ENCODE results near the gene CD81.
A peak's percentile ranks its signal among the peaks of the same experiment; 100 is the strongest.

CD81 gene

GRCh38 chr11:2375341-2375853, 1.7 kb upstream of the CD81 start:
- ATAC-seq (ENCODE audit: low read depth) (no peak), DNase-seq (ENCODE audit: low spot score) (no peak)
- no peaks in the 10 kb centered on the region for H3K9me3 ChIP-seq (ENCODE audit: severe bottlenecking)
- H3K4me1 ChIP-seq (ENCODE audit: insufficient read depth, poor library complexity, severe bottlenecking): no peaks in the 10 kb centered on the region
- TF ChIP-seq CTCF (IDR thresholded peaks at IDR 0.05; ENCODE audit: poor library complexity, severe bottlenecking): no peak
- no peak overlapping the region for H3K4me3 ChIP-seq (ENCODE audit: severe bottlenecking)
- no peaks in the 10 kb centered on the region for H3K27me3 ChIP-seq (ENCODE audit: insufficient read depth, poor library complexity, severe bottlenecking)
- no peak overlapping the region for H3K27ac ChIP-seq (ENCODE audit: poor library complexity, severe bottlenecking)
- no peaks in the 10 kb centered on the region; the same call in 1 of the 2 replicates for H3K36me3 ChIP-seq (ENCODE audit: low read depth)

GRCh38 chr11:2375964-2376551, 1.1 kb upstream of the CD81 start:
- no peak overlapping the region for H3K4me3 ChIP-seq (ENCODE audit: severe bottlenecking)
- peaks cover 3% of the 10 kb centered on the region for H3K36me3 ChIP-seq (ENCODE audit: low read depth)
- ATAC-seq (ENCODE audit: low read depth) (no peak), DNase-seq (ENCODE audit: low spot score) (no peak)
- no peaks in the 10 kb centered on the region for H3K27me3 ChIP-seq (ENCODE audit: insufficient read depth, poor library complexity, severe bottlenecking)
- H3K4me1 ChIP-seq (ENCODE audit: insufficient read depth, poor library complexity, severe bottlenecking): no peaks in the 10 kb centered on the region
- no peak overlapping the region for H3K27ac ChIP-seq (ENCODE audit: poor library complexity, severe bottlenecking)
- no peak for TF ChIP-seq CTCF (IDR thresholded peaks at IDR 0.05; ENCODE audit: poor library complexity, severe bottlenecking)
- H3K9me3 ChIP-seq (ENCODE audit: severe bottlenecking): no peaks in the 10 kb centered on the region

GRCh38 chr11:2377511-2378443, 667 bp downstream of the CD81 start:
- DNase-seq (ENCODE audit: low spot score) (no peak), ATAC-seq (ENCODE audit: low read depth) (peak; percentile 46)
- Histone ChIP-seq H3K27me3 (ENCODE audit: insufficient read depth, poor library complexity, severe bottlenecking) (no peaks in the 10 kb centered on the region), H3K27ac (ENCODE audit: poor library complexity, severe bottlenecking) (peak overlapping the region; percentile 66), H3K36me3 (ENCODE audit: low read depth) (peaks cover 4% of the 10 kb centered on the region), H3K4me3 (ENCODE audit: severe bottlenecking) (peak overlapping the region; percentile 85), H3K4me1 (ENCODE audit: insufficient read depth, poor library complexity, severe bottlenecking) (peaks cover 12% of the 10 kb centered on the region), H3K9me3 (ENCODE audit: severe bottlenecking) (no peaks in the 10 kb centered on the region)
- no peak for TF ChIP-seq CTCF (IDR thresholded peaks at IDR 0.05; ENCODE audit: poor library complexity, severe bottlenecking)

GRCh38 chr11:2378527-2379210, 1.6 kb downstream of the CD81 start:
- Histone ChIP-seq H3K27ac (ENCODE audit: poor library complexity, severe bottlenecking) (peak overlapping the region; percentile 66), H3K4me3 (ENCODE audit: severe bottlenecking) (peak overlapping the region; percentile 85)

More at GRCh38 chr11:2378527-2379210, 1.6 kb downstream of the CD81 start:
- H3K4me1 ChIP-seq (ENCODE audit: insufficient read depth, poor library complexity, severe bottlenecking): peaks cover 21% of the 10 kb centered on the region
- no peaks in the 10 kb centered on the region for H3K9me3 ChIP-seq (ENCODE audit: severe bottlenecking)
- DNase-seq (ENCODE audit: low spot score) (no peak), ATAC-seq (ENCODE audit: low read depth) (peak; percentile 3; the same call in 1 of the 3 replicates)
- TF ChIP-seq CTCF (IDR thresholded peaks at IDR 0.05; ENCODE audit: poor library complexity, severe bottlenecking): no peak
- peaks cover 4% of the 10 kb centered on the region for H3K36me3 ChIP-seq (ENCODE audit: low read depth)
- no peaks in the 10 kb centered on the region for H3K27me3 ChIP-seq (ENCODE audit: insufficient read depth, poor library complexity, severe bottlenecking)

Data from RWPE2 (cell line).